K562 (cell line): Measurements from ENCODE around the gene FOXN1. TPM values are rescaled to one million over a fixed set of nuclear protein-coding genes. Genes with fewer than 3 reads are reported as not detected.
A peak's percentile ranks its signal among the peaks of the same experiment; 100 is the strongest.

Experiments
- ATF7 ChIP-seq: fragments of 450-650 bp; IDR thresholded peaks from 2 replicates; pipeline ENCODE4 v1.7.1; 2014; ENCODE audit warnings: mild to moderate bottlenecking, moderate library complexity
- CREB1 ChIP-seq, 2 experiments: sonication (generic) in 1 of 2; formaldehyde crosslinking in 1 of 2; IDR thresholded peaks; 2 replicates each; pipeline versions ENCODE4 v1.6.1 to v1.8.0; 2012 to 2022; ENCODE audit warnings: inconsistent platforms in 1 of 2, mild to moderate bottlenecking in 1 of 2, missing genetic modification reagents in 1 of 2, moderate library complexity in 1 of 2
- KAT2B ChIP-seq: IDR thresholded peaks from one replicate; pipeline ENCODE4 v1.6.1; 2012; ENCODE audit warnings: low read depth, mild to moderate bottlenecking, control low read depth, inconsistent platforms, low read length, moderate library complexity
- MAFK ChIP-seq: IDR thresholded peaks from 2 replicates; pipeline ENCODE4 v1.6.1; 2011; ENCODE audit warnings: low read length, improper control_type of control experiment
- MYBL2 ChIP-seq, 2 experiments: fragments of 450-650 bp in 1 of 2; sonication (generic) in 1 of 2; formaldehyde crosslinking in 1 of 2; IDR thresholded peaks; 2 replicates each; pipeline versions ENCODE4 v1.6.1 to v1.8.1; 2017 to 2022; ENCODE audit warnings: borderline replicate concordance in 1 of 2, inconsistent platforms in 1 of 2, low read depth in 1 of 2, mild to moderate bottlenecking in 1 of 2, missing genetic modification reagents in 1 of 2, moderate library complexity in 1 of 2
- NCOA1 ChIP-seq: fragments of 450-650 bp; IDR thresholded peaks from 2 replicates; pipeline ENCODE4 v1.6.1; 2016; ENCODE audit warnings: low read depth
- RBM17 ChIP-seq: fragments of 200-400 bp; formaldehyde crosslinking; IDR thresholded peaks from 2 replicates; pipeline ENCODE4 v1.6.1; 2017; ENCODE audit warnings: low read depth, mild to moderate bottlenecking, low read length, borderline replicate concordance
- RFX7 ChIP-seq: fragments of 250-450 bp; sonication (Bioruptor Pico); IDR thresholded peaks from 2 replicates; pipeline ENCODE4 v1.5.1; 2021; ENCODE audit warnings: mild to moderate bottlenecking
- SIX5 ChIP-seq, 2 experiments: IDR thresholded peaks; 2 replicates each; pipeline ENCODE4 v1.6.1; 2011; ENCODE audit warnings: low read length in 2 of 2, borderline replicate concordance in 1 of 2, low read depth in 1 of 2, mild to moderate bottlenecking in 1 of 2, moderate library complexity in 1 of 2; ENCODE audit not compliant: insufficient read depth in 1 of 2
- ZNF445 ChIP-seq: fragments of 250-450 bp; sonication (Bioruptor Pico); IDR thresholded peaks from 2 replicates; pipeline ENCODE4 v1.4.0; 2020; ENCODE audit warnings: low read depth, mild to moderate bottlenecking, moderate library complexity
- polyA plus RNA-seq, 8 experiments: library from polyadenylated mRNA; depleted of rRNA in 4 of 8; stranded (reverse) in 5 of 8; unstranded in 3 of 8; fragments of >200 nt; fragmentation: Nextera tagmentation in 2 of 8; fragmentation: Illumina TruSeq in 1 of 8; extraction: Ambion mirVana in 2 of 8; extraction: Trizol in 1 of 8; gene quantifications; 2 replicates each; pipeline versions ENCODE4 v1.2.1 to v1.2.3, GENCODE V29; 2011 to 2014; ENCODE audit warnings: inconsistent platforms in 1 of 8, missing spikeins in 1 of 8
- total RNA-seq, 7 experiments: library from RNA; depleted of rRNA in 6 of 7; stranded (reverse); fragments of >200 nt in 6 of 7; fragmentation: Illumina TruSeq in 2 of 7; extraction: Trizol in 2 of 7; gene quantifications; 2 replicates each; pipeline versions ENCODE4 v1.2.1 to v1.2.3, GENCODE V29; 2011 to 2021; ENCODE audit warnings: low replicate concordance in 1 of 7
- TF ChIP-seq, protein P1 (sequence below): fragments of 450-650 bp; conservative IDR thresholded peaks from 2 replicates; pipeline ENCODE4 v1.6.1; 2016; ENCODE audit warnings: missing genetic modification characterization, low read depth, mild to moderate bottlenecking, control low read depth, missing compliant biosample characterization
- TF ChIP-seq, protein P2 (sequence below), 2 experiments: fragments of 450-650 bp; IDR thresholded peaks; 2 replicates each; pipeline ENCODE4 v1.6.1; 2016
- TF ChIP-seq, protein P3 (sequence below), 2 experiments: fragments of 450-650 bp; formaldehyde crosslinking in 1 of 2; IDR thresholded peaks; 2 replicates each; pipeline versions ENCODE4 v1.4.0 to v1.6.1; 2014 to 2020; ENCODE audit warnings: mild to moderate bottlenecking in 2 of 2, borderline replicate concordance in 1 of 2, low read depth in 1 of 2

FOXN1 gene
- total and polyA plus RNA-seq, 9 of the 15 experiments (the other 6 are each of a cell fraction or from before 2014, with no cell fraction given), result not detected

- TF ChIP-seq MAFK (no peak), SIX5 (IDR thresholded peaks at IDR 0.05; ENCODE audit: borderline replicate concordance in 1 of 2, insufficient read depth in 1 of 2, low read depth in 1 of 2, low read length in 2 of 2) (no peak), NCOA1 (peak; percentile 91), KAT2B (no peak), ATF7 (0 out of 2 replicates have a peak, but pooled peaks have one; percentile 47), RFX7 (no peak), RBM17 (no peak), ZNF445 (CRISPR knock-in tag) (peak; percentile 26; the same call in 1 of the 2 replicates), CREB1 (IDR thresholded peaks at IDR 0.05) (peak; percentile 58; the same call in 1 of the 2 replicates), CREB1 (CRISPR knock-in tag; IDR thresholded peaks at IDR 0.05) (no peak), MYBL2 (IDR thresholded peaks at IDR 0.05; ENCODE audit: low read depth) (no peak; the same call in 1 of the 2 replicates), MYBL2 (CRISPR knock-in tag; IDR thresholded peaks at IDR 0.05; ENCODE audit: borderline replicate concordance) (no peak)
- TF ChIP-seq, protein P1, sequence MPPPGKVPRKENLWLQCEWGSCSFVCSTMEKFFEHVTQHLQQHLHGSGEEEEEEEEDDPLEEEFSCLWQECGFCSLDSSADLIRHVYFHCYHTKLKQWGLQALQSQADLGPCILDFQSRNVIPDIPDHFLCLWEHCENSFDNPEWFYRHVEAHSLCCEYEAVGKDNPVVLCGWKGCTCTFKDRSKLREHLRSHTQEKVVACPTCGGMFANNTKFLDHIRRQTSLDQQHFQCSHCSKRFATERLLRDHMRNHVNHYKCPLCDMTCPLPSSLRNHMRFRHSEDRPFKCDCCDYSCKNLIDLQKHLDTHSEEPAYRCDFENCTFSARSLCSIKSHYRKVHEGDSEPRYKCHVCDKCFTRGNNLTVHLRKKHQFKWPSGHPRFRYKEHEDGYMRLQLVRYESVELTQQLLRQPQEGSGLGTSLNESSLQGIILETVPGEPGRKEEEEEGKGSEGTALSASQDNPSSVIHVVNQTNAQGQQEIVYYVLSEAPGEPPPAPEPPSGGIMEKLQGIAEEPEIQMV (tag), result no peak
- TF ChIP-seq, protein P2, sequence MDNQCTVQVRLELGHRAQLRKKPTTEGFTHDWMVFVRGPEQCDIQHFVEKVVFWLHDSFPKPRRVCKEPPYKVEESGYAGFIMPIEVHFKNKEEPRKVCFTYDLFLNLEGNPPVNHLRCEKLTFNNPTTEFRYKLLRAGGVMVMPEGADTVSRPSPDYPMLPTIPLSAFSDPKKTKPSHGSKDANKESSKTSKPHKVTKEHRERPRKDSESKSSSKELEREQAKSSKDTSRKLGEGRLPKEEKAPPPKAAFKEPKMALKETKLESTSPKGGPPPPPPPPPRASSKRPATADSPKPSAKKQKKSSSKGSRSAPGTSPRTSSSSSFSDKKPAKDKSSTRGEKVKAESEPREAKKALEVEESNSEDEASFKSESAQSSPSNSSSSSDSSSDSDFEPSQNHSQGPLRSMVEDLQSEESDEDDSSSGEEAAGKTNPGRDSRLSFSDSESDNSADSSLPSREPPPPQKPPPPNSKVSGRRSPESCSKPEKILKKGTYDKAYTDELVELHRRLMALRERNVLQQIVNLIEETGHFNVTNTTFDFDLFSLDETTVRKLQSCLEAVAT (IDR thresholded peaks at IDR 0.05), result peak; percentile 19 to 85; a peak in 1 of 4 replicates
- TF ChIP-seq, protein P3, sequence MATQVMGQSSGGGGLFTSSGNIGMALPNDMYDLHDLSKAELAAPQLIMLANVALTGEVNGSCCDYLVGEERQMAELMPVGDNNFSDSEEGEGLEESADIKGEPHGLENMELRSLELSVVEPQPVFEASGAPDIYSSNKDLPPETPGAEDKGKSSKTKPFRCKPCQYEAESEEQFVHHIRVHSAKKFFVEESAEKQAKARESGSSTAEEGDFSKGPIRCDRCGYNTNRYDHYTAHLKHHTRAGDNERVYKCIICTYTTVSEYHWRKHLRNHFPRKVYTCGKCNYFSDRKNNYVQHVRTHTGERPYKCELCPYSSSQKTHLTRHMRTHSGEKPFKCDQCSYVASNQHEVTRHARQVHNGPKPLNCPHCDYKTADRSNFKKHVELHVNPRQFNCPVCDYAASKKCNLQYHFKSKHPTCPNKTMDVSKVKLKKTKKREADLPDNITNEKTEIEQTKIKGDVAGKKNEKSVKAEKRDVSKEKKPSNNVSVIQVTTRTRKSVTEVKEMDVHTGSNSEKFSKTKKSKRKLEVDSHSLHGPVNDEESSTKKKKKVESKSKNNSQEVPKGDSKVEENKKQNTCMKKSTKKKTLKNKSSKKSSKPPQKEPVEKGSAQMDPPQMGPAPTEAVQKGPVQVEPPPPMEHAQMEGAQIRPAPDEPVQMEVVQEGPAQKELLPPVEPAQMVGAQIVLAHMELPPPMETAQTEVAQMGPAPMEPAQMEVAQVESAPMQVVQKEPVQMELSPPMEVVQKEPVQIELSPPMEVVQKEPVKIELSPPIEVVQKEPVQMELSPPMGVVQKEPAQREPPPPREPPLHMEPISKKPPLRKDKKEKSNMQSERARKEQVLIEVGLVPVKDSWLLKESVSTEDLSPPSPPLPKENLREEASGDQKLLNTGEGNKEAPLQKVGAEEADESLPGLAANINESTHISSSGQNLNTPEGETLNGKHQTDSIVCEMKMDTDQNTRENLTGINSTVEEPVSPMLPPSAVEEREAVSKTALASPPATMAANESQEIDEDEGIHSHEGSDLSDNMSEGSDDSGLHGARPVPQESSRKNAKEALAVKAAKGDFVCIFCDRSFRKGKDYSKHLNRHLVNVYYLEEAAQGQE (IDR thresholded peaks at IDR 0.05; ENCODE audit: borderline replicate concordance), result no peak
- TF ChIP-seq, protein P3 (CRISPR knock-in tag; IDR thresholded peaks at IDR 0.05; ENCODE audit: low read depth), result no peak
Measured at GRCh38 chr17:28527181-28527681, 21.1 kb downstream of the FOXN1 start (continued).
